HG03045 (cell line): ENCODE data around the gene ARHGEF4.

Source experiments
- ATAC-seq: cut with Tn5 transposase; IDR thresholded peaks from one replicate; pipeline ENCODE4 v1.9.1; 2021; ENCODE audit warnings: mild to moderate bottlenecking, moderate library complexity; ENCODE audit not compliant: unreplicated experiment

ARHGEF4 gene

GRCh38 chr2:130832296-130832940 lies 4.3 kb upstream of the ARHGEF4 start:
- no peak for ATAC-seq

GRCh38 chr2:130834091-130834930 lies 2.4 kb upstream of the ARHGEF4 start:
- ATAC-seq = no peak

DNA sequence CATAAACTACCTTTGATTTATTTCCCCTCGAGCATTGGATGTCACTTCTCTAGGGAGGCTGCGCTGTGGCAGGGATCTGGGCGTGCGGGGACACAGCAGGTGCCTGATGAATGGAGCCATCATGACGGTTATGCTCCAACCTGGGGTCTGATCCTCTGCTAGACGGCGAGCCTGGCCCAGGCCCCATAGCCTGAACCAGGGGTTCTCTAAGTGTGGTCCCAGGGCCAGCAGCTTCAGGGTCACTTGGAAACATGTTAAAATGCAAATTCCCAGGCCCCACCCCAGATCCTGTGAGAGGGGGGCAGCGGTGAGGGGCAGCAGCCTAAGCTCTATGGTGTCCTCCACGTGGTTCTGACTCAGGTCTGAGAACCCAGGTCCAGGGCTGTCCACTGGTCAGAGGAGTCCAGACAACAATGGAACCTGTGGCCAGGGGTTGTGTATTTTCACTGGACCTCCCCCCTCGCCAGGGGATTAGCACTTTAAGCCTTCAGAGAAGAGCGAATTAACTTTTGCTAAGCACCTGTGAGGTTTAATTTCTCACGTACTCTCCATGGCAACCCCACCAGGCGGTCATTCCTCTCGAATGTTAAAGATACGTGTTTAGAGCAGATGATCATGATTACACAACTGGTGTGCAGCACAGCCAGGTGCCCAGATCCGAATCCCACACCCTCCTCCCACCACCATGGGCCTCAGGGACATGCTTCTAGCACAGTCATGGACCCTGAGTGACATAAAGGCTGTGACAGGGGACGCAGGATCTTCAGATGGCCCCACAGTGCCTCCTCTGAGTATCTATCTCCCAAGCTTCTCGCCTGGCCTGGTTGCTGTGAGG lies 1.6 kb upstream of the ARHGEF4 start:
- ATAC-seq = no peak

DNA sequence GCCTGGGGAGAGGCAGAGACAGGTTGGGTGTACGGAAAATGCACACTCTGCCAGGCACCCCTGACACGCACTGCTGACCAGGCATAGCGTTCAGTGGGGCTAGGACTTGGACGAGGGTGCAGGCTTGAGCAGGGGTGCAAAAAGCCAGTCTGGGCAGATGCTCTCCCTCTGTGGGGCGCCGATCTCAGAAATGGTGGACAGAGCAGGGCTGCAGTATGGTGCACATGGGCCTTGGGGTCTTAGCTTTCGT lies 1.0 kb upstream of the ARHGEF4 start:
- no peak for ATAC-seq

GRCh38 chr2:130837175-130837810 lies 579 bp downstream of the ARHGEF4 start:
- ATAC-seq = no peak

DNA sequence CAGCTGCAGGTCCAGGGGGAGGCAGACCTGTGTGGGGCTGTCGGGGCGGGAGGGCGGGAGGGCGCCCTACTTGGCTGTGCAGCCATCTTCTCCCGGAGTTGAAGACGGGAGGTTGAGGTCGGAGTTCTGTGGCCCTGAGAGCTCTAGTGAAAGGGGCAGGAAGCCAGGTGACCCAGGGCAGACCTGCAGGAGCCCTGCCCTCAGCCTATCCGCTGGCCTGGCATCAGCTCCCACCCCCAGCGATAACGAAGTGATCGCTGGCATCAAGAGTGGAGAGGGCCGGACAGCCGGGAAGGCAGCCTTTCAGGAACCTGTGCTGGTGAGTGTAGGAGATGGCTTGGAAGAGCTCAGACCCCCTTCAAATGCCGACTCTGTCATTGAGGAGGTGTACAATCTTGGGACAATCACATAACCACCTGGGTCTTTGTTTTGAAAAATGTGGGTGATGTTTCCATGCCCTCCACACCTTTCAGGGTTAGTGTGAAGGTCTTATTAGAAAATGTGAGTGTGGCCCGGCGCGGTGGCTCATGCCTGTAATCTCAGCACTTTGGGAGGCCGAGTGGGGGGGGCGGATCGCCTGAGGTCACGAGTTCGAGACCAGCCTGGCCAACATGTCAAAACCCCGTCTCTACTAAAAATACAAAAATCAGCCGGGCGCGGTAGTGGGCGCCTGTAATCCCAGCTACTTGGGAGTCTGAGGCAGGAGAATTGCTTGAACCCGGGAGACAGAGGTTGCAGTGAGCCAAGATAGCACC lies 1.3 kb downstream of the ARHGEF4 start:
- no peak for ATAC-seq

DNA sequence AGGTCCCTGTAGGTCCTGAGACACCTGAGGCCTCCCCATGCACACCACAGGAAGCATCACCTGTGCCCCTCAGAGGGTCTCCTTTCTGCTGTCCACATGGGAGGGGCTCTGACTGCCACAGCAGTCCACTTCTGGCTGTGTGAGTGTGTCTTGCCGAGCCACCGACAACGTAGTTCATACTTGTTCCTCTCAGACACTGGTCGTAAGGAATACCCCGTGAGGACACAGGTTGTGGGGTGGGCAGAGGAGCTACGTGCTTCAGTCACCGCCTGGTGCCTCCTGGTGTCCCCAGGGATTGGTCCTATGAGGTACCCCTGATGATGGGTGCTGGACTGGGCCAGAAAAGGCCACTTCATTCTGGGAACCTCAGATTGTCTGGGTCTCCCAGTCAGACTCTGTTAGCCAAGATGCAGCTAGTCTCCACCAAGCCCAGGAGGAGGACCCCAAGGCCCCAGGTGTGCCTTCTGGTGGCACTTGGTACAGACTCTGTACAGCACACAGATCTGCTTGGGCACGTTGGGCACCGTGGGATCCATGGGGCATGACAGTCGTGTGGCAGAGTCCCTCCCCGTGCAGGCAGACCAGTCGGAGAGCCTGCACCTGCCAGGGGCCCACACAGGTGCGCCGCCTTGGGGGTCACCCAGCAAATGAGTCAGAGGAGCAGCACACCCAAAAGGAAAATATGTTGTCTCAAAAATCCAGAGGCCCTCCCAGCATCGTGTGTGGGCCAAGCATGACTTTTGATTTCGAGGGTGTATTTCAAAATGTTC lies 2.5 kb downstream of the ARHGEF4 start:
- no peak for ATAC-seq

DNA sequence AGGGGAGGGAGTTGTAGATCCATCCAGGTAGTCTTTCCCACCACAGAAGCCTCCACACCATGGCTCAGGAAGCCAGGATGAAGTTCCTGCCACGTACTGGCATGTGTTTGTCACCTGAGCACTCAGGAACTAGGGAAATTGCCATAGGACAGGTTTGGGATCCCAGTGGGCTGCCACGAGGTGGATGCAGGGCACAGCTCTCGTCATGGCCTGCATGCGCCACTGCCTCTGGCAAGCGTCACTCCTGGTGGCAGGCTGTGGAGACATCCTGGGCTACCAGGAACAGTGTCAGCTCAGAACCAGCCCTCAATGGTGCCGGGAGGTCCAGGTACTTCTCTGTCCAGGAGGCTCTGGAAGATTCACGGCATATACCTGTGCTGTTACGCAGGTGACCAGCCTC lies 3.8 kb downstream of the ARHGEF4 start:
- ATAC-seq = no peak

DNA sequence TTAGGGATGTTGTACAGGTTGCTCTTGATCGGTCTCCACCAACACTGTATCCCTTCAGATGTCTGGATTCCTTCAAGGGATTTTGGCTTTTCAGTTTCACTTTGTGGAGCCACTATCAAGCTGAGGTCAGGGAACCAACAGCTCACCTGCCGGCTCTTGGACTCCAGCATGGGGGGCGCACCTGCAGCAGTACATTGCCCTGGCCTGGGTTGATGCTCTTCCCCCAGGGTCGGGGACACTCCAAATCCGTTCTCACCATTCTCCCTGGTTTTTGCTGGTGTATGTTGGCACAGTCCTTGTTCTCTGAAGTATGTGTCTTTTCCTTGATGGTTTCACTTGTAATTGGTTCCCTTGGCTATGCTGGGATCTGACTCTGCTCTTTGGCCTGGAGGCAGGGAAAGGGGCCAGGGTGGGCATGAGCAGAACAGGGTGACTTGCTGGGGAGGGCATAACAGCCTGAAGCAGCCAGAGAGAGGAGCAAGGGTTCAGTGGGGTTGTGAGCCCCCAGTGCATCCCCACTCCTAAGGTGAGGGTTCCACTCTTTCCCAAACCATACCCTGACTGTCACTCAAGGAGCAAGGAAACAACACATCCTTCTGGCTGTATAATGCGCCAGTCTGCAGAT lies 5.1 kb downstream of the ARHGEF4 start:
- no peak for ATAC-seq

DNA sequence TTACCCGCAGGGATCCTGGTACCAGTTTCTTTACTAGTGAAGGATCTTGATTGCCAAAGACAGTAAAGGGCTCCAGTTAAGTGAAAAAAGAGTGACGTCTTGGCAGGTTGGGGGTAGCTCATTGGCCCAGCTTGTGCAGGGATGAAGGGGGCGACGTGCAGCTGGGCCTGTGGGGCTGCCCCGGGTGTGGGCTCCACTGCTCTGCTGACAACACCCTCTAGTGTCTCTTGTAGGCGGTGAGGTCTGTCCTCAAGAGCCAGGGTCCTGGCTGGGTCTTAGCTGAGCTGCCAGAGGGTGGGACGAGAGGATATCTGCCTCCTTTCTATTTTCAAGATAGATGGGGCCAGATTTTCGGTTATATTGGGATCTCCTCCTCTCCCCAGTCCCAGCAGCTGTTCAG lies 6.1 kb downstream of the ARHGEF4 start:
- no peak for ATAC-seq

- ATAC-seq = no peak
These were observed 6.7 kb downstream of the ARHGEF4 start for GRCh38 chr2:130843321-130843985.

DNA sequence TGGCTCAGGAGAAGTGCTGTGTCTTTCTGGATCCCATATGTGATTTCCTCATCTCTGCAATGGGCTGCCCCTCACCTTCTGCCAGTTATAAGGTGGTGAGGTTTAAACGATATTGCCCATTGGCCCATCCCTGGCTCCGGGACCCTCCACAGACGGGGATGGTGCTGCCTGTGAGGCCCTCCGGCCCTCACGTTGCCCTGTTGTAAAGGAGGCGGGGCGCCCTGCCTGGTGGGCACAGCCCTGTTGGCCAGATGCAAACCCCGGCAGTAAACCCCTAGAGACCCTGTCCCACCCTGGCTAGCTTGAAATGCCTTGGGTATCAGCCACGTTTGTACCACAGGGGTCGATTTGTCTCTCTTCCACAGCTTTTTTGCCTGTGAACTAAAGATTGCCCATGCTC lies 7.4 kb downstream of the ARHGEF4 start:
- ATAC-seq = no peak

GRCh38 chr2:130845505-130846085 lies 8.9 kb downstream of the ARHGEF4 start:
- no peak for ATAC-seq

GRCh38 chr2:130846233-130846632 lies 9.5 kb downstream of the ARHGEF4 start:
- ATAC-seq = no peak

DNA sequence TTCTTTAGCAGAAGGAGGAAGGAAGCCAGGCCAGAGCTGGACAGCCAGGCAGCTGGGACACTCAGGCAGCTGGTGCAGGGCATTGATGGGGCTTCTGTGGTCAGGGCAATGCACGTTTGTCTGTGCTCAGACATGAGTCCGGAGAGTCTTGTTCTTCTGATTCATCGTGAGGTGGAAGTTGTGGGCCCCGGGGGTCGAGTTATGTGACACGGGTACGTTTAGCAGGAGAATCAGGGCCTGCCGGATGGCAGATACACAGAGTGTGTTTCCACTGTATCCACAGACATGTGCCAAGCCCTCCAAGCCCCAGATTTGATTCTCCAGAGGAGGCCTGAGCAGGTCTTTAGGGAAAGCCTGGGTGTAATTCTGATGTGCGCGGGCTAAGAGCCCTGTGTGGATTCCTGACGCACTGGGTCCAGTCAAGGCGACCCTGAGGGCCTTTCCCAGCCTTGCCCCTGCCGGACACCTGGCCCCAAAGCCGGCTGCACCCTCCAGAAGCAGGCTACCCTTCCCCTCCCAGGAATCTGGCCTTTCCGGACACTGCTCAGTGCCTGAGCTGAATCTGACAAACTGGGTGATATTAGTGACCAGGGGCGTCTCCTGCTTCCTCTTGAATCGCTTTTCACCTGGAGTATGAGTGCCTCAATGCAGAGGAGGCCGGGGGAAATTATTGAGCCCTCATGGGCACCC lies 10.1 kb downstream of the ARHGEF4 start:
- ATAC-seq = no peak

DNA sequence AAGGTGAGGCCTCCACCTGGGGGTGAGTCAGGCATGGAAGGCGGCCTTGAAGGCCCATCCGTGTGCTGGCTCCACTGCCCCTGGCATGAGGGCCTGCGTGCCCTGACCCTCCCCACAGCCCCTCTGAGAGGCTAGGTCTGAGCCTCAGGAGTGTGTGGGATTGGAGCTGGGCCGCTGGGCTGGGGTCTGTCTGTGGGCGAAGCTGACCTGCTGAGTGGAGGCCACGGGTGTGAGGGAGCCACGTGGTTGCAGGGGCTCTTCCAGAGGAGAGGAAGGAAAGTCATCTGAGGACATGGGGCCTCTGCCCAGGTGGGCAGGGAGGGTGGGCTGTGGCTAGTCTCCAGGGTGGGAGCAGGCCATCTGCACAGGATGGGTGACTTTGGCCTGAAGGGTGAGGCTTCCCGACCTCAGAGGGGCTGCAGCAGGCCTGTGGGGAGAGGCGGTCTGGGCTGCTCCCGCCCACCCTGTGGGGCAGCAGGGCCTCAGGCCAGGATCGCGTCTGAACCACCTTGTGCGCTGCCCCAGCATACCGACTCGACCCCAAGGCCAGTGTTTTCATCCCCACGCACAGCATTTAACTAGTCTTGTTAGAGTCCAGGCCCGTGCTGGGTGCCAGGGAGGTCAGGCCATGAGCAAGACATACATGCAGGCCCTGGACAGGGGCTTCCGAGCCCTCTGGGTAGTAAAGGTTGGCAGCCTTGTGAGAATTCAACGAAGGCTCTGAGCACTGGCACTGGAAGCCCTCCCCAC lies 11.2 kb downstream of the ARHGEF4 start:
- ATAC-seq = no peak

GRCh38 chr2:130848526-130849210 lies 12.0 kb downstream of the ARHGEF4 start:
- ATAC-seq = no peak
